ENCODE measurements around the gene MRAP2. TPM values are rescaled to one million over a fixed set of nuclear protein-coding genes. Genes with fewer than 3 reads are reported as not detected.

The MRAP2 gene
- total and polyA plus RNA-seq, 8 donors = 0.76 to 10.9 (median 5.8) TPM

DNA sequence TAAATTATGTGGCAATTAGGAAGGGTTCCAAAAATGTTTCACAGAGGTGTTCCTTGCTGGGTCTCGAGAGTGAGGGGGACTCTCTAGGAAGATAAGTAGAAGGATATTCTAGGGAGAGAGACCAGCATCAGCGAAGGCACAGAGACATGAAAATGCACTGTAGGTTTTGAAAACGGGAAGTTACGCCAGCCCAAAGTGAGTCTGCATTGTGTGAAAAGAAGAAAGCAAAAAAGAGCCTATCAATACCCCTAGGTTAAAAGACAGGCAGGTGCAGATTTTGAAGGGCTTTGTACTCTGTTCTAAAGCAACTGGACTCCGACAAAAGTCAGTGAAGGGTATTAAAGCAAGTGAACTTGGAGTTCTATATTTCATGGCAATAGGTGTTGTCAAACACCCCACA, 25.7 kb upstream of the MRAP2 start:
- TF ChIP-seq CTCF (IDR thresholded peaks at IDR 0.05) = no peak
- no peak overlapping the region for H3K27ac ChIP-seq
- intact Hi-C loops (cut with DNase I) = no loop called here
- ATAC-seq = no peak
- no peaks in the 10 kb centered on the region for H3K36me3 ChIP-seq
- H3K9me3 ChIP-seq = no peaks in the 10 kb centered on the region
- no peak for DNase-seq
- no peaks in the 10 kb centered on the region for H3K4me1 ChIP-seq
- no peaks in the 10 kb centered on the region for H3K27me3 ChIP-seq
- H3K4me3 ChIP-seq = no peak overlapping the region

- Histone ChIP-seq H3K9me3 (no peaks in the 10 kb centered on the region), H3K4me1 (no peaks in the 10 kb centered on the region), H3K36me3 (no peaks in the 10 kb centered on the region), H3K4me3 (no peak overlapping the region), H3K27ac (no peak overlapping the region), H3K27me3 (no peaks in the 10 kb centered on the region)
- no peak for ATAC-seq
- no peak for TF ChIP-seq CTCF (IDR thresholded peaks at IDR 0.05)
- no peak for DNase-seq
- intact Hi-C loops (cut with DNase I) = no loop called here
Measured at GRCh38 chr6:84013354-84013753, 20.2 kb upstream of the MRAP2 start.

DNA sequence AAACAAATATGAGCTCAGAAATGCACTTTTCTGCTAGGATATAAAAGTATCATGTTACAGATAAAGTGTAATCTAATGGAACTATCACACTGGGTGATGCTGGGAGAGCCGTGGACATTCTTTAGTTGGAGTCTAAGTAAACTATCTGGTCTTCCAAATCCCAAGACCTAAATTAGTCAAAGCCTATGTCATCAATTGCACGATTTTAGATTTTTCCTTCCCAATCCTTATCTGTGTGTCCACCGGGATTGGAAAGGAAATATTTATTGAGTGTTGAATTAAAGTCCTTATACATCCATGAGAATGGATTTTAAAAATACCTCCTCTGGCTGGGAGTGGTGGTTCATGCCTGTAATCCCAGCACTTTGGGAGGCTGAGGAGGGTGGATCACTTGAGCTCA, 19.6 kb upstream of the MRAP2 start:
- Histone ChIP-seq H3K27ac (no peak overlapping the region), H3K9me3 (no peaks in the 10 kb centered on the region), H3K4me1 (no peaks in the 10 kb centered on the region), H3K27me3 (no peaks in the 10 kb centered on the region), H3K36me3 (no peaks in the 10 kb centered on the region), H3K4me3 (no peak overlapping the region)
- intact Hi-C loops (cut with DNase I) = no loop called here
- no peak for DNase-seq
- TF ChIP-seq CTCF (IDR thresholded peaks at IDR 0.05) = no peak
- ATAC-seq = no peak

GRCh38 chr6:84016029-84016428, 17.5 kb upstream of the MRAP2 start:
- no peaks in the 10 kb centered on the region for H3K36me3 ChIP-seq
- intact Hi-C loops (cut with DNase I) = no loop called here
- ATAC-seq (no peak), DNase-seq (no peak)
- no peaks in the 10 kb centered on the region for H3K4me1 ChIP-seq
- no peak for TF ChIP-seq CTCF (IDR thresholded peaks at IDR 0.05)
- no peak overlapping the region for H3K27ac ChIP-seq
- no peaks in the 10 kb centered on the region for H3K27me3 ChIP-seq
- H3K9me3 ChIP-seq = no peaks in the 10 kb centered on the region
- no peak overlapping the region for H3K4me3 ChIP-seq

GRCh38 chr6:84017709-84018452, 15.7 kb upstream of the MRAP2 start:
- Histone ChIP-seq H3K4me1 (no peaks in the 10 kb centered on the region), H3K4me3 (no peak overlapping the region), H3K27me3 (no peaks in the 10 kb centered on the region), H3K27ac (no peak overlapping the region), H3K9me3 (no peaks in the 10 kb centered on the region), H3K36me3 (no peaks in the 10 kb centered on the region)
- intact Hi-C loops (cut with DNase I) = no loop called here
- ATAC-seq (no peak), DNase-seq (no peak)
- no peak for TF ChIP-seq CTCF (IDR thresholded peaks at IDR 0.05)
